Measurements from ENCODE around the gene XKR7. TPM values are rescaled to one million over a fixed set of nuclear protein-coding genes. Genes with fewer than 3 reads are reported as not detected.

The XKR7 gene, protein sequence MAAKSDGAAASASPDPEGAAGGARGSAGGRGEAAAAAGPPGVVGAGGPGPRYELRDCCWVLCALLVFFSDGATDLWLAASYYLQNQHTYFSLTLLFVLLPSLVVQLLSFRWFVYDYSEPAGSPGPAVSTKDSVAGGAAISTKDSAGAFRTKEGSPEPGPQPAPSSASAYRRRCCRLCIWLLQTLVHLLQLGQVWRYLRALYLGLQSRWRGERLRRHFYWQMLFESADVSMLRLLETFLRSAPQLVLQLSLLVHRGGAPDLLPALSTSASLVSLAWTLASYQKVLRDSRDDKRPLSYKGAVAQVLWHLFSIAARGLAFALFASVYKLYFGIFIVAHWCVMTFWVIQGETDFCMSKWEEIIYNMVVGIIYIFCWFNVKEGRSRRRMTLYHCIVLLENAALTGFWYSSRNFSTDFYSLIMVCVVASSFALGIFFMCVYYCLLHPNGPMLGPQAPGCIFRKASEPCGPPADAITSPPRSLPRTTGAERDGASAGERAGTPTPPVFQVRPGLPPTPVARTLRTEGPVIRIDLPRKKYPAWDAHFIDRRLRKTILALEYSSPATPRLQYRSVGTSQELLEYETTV
- 1.3 and 1.5 TPM in 2 replicates for total RNA-seq (2021)
- long read RNA-seq, partial matches to known transcripts, result 0 of 1 reads
- long read RNA-seq, other reads (novel, unspliced or antisense), result 1 of 1 reads

DNA sequence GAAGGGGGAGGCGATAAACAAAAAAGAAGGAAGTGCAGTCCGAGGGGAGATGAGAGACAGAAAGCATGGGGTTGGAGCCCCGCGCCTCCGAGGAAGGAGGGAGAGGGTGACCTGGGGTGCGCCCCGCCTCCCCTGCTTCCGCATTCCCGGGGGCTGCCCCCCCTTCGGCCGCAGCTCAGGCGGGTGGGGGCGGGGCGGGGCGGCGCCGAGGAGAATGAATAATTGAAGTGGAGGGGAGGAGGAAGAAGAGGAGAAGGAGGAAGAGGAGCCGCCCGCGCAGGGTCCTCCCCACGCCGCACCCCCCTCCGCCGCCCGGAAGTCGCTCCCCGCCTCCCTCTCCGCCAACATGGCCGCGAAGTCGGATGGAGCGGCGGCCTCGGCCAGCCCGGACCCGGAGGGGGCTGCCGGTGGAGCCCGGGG lies at the start of gene XKR7:
XKR7 (plus strand) TSS at position 322 of the 420 bp plus-strand sequence; CDS start at position 347, 25 bp downstream.
- Mint-ChIP-seq H3K27me3 (ENCODE audit: low read depth) (peaks cover 81% of the 10 kb centered on the region), H3K4me3 (peak within 1 kb of the TSS; percentile 91 to 92), H3K27ac (peak within 1 kb of the TSS in 2 of 3 experiments; percentile 3 to 90; a peak in 3 of 7 replicates), H3K36me3 (ENCODE audit: insufficient read depth in 1 of 3, low read depth in 3 of 3) (no peaks in the 10 kb centered on the region), H3K9me3 (no peaks in the 10 kb centered on the region; a peak in 1 of 5 replicates), H3K4me1 (peaks cover 14 to 23% of the 10 kb centered on the region in 2 experiments)
- Histone ChIP-seq H3K4me2 (ENCODE audit: insufficient read depth, insufficient read length, low read length) (peak within 1 kb of the TSS; percentile 73), H3K9ac (ENCODE audit: extremely low read depth, insufficient read length, low read length) (peak within 1 kb of the TSS; percentile 11), H3K18ac (ENCODE audit: insufficient read length, low read depth, low read length) (no peak within 1 kb of the TSS), H3K79me1 (ENCODE audit: insufficient read depth, low read depth, low read length, poor library complexity, severe bottlenecking) (no peaks in the 10 kb centered on the region), H4K5ac (ENCODE audit: insufficient read length, low read depth, low read length) (no peak within 1 kb of the TSS), H2AK5ac (ENCODE audit: insufficient read length, low read length) (no peak within 1 kb of the TSS), H3K79me2 (ENCODE audit: insufficient read depth, low read length) (no peaks in the 10 kb centered on the region), H4K91ac (ENCODE audit: insufficient read length, low read depth, low read length) (no peak within 1 kb of the TSS), H2AFZ (ENCODE audit: low read length) (peak within 1 kb of the TSS; percentile 24), H3K4ac (ENCODE audit: low read depth, low read length) (no peak within 1 kb of the TSS), H3K9me3 (ENCODE audit: control insufficient read depth, low read depth, low read length) (no peaks in the 10 kb centered on the region), H2BK15ac (ENCODE audit: low read depth, low read length) (no peak within 1 kb of the TSS), H3K14ac (ENCODE audit: insufficient read depth, low read length) (no peak within 1 kb of the TSS), H3K4me1 (ENCODE audit: insufficient read depth, low read length) (no peaks in the 10 kb centered on the region), H2BK20ac (ENCODE audit: low read depth, low read length, poor library complexity, severe bottlenecking) (no peak within 1 kb of the TSS), H2BK12ac (ENCODE audit: insufficient read length, low read depth, low read length) (no peak within 1 kb of the TSS), H2BK5ac (ENCODE audit: insufficient read length, low read length) (no peak within 1 kb of the TSS), H2BK120ac (ENCODE audit: low read depth, low read length, poor library complexity, severe bottlenecking) (no peak within 1 kb of the TSS), H3K23me2 (ENCODE audit: insufficient read length, low read depth, low read length, poor library complexity, severe bottlenecking) (peaks cover 7% of the 10 kb centered on the region), H3K56ac (ENCODE audit: insufficient read length, low read depth, low read length) (no peak within 1 kb of the TSS), H3K27me3 (ENCODE audit: insufficient read depth, low read length) (peaks cover 2% of the 10 kb centered on the region; the same call in 1 of the 2 replicates), H4K20me1 (ENCODE audit: control insufficient read depth, insufficient read depth, insufficient read length) (no peaks in the 10 kb centered on the region), H3K27ac (ENCODE audit: insufficient read length, low read depth, low read length) (no peak within 1 kb of the TSS), H3T11ph (ENCODE audit: low read length) (no peak within 1 kb of the TSS), H4K8ac (replicated peaks; ENCODE audit: insufficient read length, low read depth, low read length) (no peak within 1 kb of the TSS), H3K23ac (ENCODE audit: insufficient read length, low read depth, low read length) (no peak within 1 kb of the TSS)
- TF ChIP-seq, protein P1, sequence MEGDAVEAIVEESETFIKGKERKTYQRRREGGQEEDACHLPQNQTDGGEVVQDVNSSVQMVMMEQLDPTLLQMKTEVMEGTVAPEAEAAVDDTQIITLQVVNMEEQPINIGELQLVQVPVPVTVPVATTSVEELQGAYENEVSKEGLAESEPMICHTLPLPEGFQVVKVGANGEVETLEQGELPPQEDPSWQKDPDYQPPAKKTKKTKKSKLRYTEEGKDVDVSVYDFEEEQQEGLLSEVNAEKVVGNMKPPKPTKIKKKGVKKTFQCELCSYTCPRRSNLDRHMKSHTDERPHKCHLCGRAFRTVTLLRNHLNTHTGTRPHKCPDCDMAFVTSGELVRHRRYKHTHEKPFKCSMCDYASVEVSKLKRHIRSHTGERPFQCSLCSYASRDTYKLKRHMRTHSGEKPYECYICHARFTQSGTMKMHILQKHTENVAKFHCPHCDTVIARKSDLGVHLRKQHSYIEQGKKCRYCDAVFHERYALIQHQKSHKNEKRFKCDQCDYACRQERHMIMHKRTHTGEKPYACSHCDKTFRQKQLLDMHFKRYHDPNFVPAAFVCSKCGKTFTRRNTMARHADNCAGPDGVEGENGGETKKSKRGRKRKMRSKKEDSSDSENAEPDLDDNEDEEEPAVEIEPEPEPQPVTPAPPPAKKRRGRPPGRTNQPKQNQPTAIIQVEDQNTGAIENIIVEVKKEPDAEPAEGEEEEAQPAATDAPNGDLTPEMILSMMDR (conservative IDR thresholded peaks at IDR 0.05), result no peak
- peak; percentile 72 for DNase-seq
- no CpG with 5 or more reads among the region's 38 CpGs for WGBS (ENCODE audit: extremely low coverage, insufficient read length, low lambda C conversion rate)

Measured in H9 (cell line).